Vagina (tissue), 2 donors: Measurements from ENCODE around the gene SOX18. TPM values are rescaled to one million over a fixed set of nuclear protein-coding genes. Genes with fewer than 3 reads are reported as not detected.

Experiments used
- DNase-seq, 2 donors: peaks; one replicate each; pipeline ENCODE4 v3.0.0-alpha.2; 2017; ENCODE audit errors: extremely low spot score in 2 of 2
- H3K27ac ChIP-seq: fragments of 200-600 bp; sonication (generic); one replicate; pipeline ENCODE4 v1.5.1; 2019
- H3K27me3 ChIP-seq: fragments of 200-600 bp; sonication (generic); one replicate; pipeline ENCODE4 v1.5.1; 2019
- H3K36me3 ChIP-seq, 2 donors: fragments of 200-600 bp; sonication (generic); one replicate each; pipeline ENCODE4 v1.5.1; 2017 to 2019
- H3K4me1 ChIP-seq: fragments of 200-600 bp; sonication (generic); one replicate; pipeline ENCODE4 v1.5.1; 2019
- H3K4me3 ChIP-seq, 2 donors: fragments of 200-600 bp; sonication (generic); 1 replicate in 1 of 2; 2 replicates in 1 of 2; pipeline ENCODE4 v1.5.1; 2016 to 2019
- H3K9me3 ChIP-seq: fragments of 200-600 bp; sonication (generic); one replicate; pipeline ENCODE4 v1.5.1; 2019
- POLR2A ChIP-seq, 2 donors: fragments of 450-650 bp; IDR thresholded peaks; one replicate each; pipeline ENCODE4 v1.6.1; 2017; ENCODE audit warnings: antibody characterized with exemption in 2 of 2, mild to moderate bottlenecking in 2 of 2, moderate library complexity in 2 of 2
- POLR2AphosphoS5 ChIP-seq, 2 donors: sonication (generic); formaldehyde crosslinking; IDR thresholded peaks; one replicate each; pipeline ENCODE4 v1.9.0; 2017; ENCODE audit warnings: antibody characterized with exemption in 2 of 2, mild to moderate bottlenecking in 2 of 2, low read depth in 1 of 2; ENCODE audit not compliant: insufficient read depth in 1 of 2
- intact Hi-C: fragments of 100-400 bp; cut with DNase I; formaldehyde crosslinking; loops from one replicate; pipeline ENCODE4 v1.15.1; 2023
- total RNA-seq: library from RNA; depleted of rRNA; stranded (reverse); fragments of >200 nt; gene quantifications from one replicate; pipeline ENCODE4 v1.2.3, GENCODE V29; 2016
- TF ChIP-seq, protein P1 (sequence below), 3 experiments: fragments of 450-650 bp in 2 of 3; fragments of 200-600 bp in 1 of 3; sonication (generic) in 1 of 3; IDR thresholded peaks; one replicate each; pipeline ENCODE4 v1.5.1; 2017 to 2019; ENCODE audit warnings: antibody characterized with exemption in 3 of 3, mild to moderate bottlenecking in 2 of 3, moderate library complexity in 2 of 3

The SOX18 gene
- total RNA-seq, 1 donor from 2014 or later: 57.2 TPM

DNA sequence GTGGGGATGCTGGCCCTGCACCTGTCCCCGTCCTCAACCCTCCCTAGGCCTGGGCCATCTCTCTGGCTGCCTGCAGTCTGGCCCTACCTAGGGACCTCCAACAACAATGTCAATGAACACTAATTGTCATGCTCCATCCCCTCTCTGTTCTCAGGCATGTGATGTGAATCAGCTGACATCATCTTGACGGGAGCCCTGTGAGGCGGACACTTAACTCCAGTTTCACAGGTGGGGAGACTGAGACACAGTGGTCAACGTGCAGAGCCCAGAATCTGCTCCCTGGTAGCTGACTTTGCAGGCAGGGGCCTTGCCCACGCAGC lies 12.8 kb upstream of the SOX18 start:
- Histone ChIP-seq H3K36me3 (no peaks in the 10 kb centered on the region), H3K27ac (peak overlapping the region; percentile 82), H3K4me3 (peak overlapping the region; percentile 82), H3K27me3 (no peaks in the 10 kb centered on the region), H3K9me3 (no peaks in the 10 kb centered on the region), H3K4me1 (peaks cover 33% of the 10 kb centered on the region)
- no peak for DNase-seq
- TF ChIP-seq, protein P1, sequence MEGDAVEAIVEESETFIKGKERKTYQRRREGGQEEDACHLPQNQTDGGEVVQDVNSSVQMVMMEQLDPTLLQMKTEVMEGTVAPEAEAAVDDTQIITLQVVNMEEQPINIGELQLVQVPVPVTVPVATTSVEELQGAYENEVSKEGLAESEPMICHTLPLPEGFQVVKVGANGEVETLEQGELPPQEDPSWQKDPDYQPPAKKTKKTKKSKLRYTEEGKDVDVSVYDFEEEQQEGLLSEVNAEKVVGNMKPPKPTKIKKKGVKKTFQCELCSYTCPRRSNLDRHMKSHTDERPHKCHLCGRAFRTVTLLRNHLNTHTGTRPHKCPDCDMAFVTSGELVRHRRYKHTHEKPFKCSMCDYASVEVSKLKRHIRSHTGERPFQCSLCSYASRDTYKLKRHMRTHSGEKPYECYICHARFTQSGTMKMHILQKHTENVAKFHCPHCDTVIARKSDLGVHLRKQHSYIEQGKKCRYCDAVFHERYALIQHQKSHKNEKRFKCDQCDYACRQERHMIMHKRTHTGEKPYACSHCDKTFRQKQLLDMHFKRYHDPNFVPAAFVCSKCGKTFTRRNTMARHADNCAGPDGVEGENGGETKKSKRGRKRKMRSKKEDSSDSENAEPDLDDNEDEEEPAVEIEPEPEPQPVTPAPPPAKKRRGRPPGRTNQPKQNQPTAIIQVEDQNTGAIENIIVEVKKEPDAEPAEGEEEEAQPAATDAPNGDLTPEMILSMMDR (IDR thresholded peaks at IDR 0.05): no peak
- TF ChIP-seq POLR2AphosphoS5 (IDR thresholded peaks at IDR 0.05; ENCODE audit: insufficient read depth in 1 of 2, low read depth in 1 of 2): no peak
- no peak for TF ChIP-seq POLR2A (IDR thresholded peaks at IDR 0.05)
- intact Hi-C loops: no loop called here

DNA sequence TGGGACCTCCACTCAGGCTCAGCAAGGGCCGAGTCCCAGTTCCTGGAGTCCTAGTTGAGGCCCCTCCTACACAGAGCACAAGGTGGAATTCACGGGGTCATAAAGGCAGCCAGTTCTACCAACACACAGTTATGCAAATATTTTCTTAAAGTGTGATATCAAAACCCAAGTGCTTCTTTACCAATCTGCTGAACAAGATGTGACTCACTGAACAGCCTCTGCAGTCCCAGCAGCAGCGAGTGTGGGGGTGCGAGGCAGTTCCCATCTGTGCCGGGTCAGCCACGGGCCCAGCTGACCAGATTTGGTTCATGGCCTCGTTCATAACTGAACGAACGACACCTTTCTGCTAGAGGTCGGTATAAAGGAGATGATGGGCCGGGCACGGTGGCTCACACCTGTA lies 9.1 kb upstream of the SOX18 start:
- TF ChIP-seq POLR2AphosphoS5 (IDR thresholded peaks at IDR 0.05; ENCODE audit: insufficient read depth in 1 of 2, low read depth in 1 of 2) (no peak), POLR2A (IDR thresholded peaks at IDR 0.05) (no peak)
- TF ChIP-seq, protein P1 (IDR thresholded peaks at IDR 0.05): no peak
- H3K27me3 ChIP-seq: no peaks in the 10 kb centered on the region
- H3K4me1 ChIP-seq: peaks cover 28% of the 10 kb centered on the region
- no peaks in the 10 kb centered on the region for H3K36me3 ChIP-seq
- DNase-seq: no peak
- H3K9me3 ChIP-seq: no peaks in the 10 kb centered on the region
- H3K4me3 ChIP-seq: no peak overlapping the region
- H3K27ac ChIP-seq: no peak overlapping the region
- intact Hi-C loops: no loop called here

DNA sequence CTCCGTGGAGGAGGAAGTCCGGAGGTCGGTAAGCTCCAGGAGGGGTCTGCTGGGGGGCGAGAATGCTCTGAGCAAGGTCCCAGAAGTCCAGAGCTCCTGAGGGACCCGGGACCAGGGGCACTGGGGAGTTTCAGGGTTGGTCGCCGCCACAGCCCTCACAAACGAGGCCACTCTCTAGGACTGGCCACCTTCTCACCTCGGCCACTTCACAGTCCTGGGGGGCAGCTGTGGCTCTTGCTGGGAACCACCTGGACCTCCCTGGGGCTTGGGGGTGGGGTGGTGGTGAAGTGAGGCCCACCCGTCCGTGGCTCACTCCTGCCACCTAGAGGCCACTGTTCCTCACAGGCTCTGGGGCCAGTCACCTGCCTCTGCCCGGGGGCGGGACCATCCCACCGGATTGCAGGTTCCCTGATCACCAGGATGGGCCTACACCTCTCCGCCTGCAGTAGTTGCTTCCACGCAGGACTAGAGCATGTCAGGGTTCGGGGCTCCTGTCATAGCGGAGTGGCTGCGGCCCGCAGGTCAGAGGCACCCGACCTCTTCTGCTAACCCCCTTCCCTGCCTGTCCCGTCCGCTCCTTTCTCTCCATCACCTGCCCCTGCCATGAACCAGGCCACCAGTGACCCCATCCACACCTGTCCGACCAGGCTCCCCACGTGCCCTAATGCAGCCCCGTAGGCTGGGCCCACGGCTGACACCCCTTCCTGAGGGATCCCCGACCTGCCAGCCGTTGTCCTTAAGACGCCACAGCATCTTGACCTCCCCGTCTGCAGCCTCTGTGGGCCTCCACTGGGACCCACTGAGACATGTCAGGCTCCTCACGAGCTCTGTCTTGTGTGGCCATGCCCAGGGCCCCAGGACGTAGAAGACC lies 8.4 kb upstream of the SOX18 start:
- Histone ChIP-seq H3K27me3 (no peaks in the 10 kb centered on the region), H3K4me3 (peak overlapping the region in 1 of 2 donors; percentile 3), H3K4me1 (peaks cover 33% of the 10 kb centered on the region), H3K27ac (no peak overlapping the region), H3K36me3 (no peaks in the 10 kb centered on the region), H3K9me3 (no peaks in the 10 kb centered on the region)
- no peak for DNase-seq
- intact Hi-C loops: no loop called here
- TF ChIP-seq, protein P1 (IDR thresholded peaks at IDR 0.05): peak; percentile 39 to 64 (median 58)
- no peak for TF ChIP-seq POLR2A (IDR thresholded peaks at IDR 0.05)

DNA sequence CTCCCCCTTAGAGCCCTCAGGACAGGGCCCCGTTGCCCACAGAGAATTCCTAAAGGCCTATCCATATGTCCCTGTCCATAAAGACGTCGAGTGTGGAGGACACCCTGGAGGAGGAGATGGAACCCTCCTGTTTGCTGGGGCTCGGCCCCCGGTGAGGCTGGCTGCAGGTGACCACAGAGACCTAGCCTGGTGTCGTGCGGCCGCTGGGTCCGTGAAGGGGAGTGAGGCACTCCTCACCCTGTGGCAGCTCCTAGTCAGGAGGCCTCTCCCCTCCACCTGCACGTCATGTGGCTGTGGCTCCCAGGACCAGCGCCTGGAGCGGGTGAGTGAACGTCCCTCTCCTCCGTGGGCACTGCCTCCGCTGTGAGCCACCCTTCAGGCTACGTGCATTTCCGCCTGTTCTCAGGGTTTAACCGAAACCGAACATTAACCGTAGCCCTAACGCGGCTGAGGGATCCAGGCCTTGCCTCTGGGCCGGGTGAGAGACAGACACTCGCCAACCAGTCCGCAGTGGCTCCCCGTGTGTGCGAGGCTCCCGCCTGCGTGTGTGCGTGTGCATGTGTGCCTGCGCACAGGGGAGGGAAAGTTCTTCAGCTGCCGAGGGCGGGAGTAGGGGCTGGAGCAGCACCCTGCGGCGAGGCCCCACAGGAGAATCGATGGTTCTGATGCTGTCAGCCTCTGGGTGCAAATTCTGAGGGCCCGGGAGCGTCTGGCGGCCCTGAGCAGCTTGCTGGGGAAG lies 7.6 kb upstream of the SOX18 start:
- Histone ChIP-seq H3K36me3 (no peaks in the 10 kb centered on the region), H3K27me3 (no peaks in the 10 kb centered on the region), H3K4me3 (peak overlapping the region in 1 of 2 donors; percentile 3), H3K9me3 (no peaks in the 10 kb centered on the region), H3K4me1 (peaks cover 28% of the 10 kb centered on the region), H3K27ac (no peak overlapping the region)
- DNase-seq: no peak
- intact Hi-C loops: no loop called here
- no peak for TF ChIP-seq POLR2A (IDR thresholded peaks at IDR 0.05)
- TF ChIP-seq, protein P1 (IDR thresholded peaks at IDR 0.05): no peak
- TF ChIP-seq POLR2AphosphoS5 (IDR thresholded peaks at IDR 0.05; ENCODE audit: insufficient read depth in 1 of 2, low read depth in 1 of 2): no peak

DNA sequence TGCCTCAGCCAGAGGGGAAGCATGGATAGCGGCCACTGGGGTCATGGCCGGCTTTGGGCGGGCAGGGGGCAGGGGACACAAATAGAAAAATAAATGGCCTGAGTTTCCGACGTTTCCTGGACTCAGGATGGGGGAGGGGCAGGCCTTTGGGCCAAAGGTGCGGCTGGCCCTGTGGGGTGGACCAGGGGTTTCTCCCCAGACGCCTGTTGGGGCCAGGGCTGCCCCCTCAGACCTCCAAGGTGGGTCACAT lies 7.1 kb upstream of the SOX18 start:
- intact Hi-C loops: no loop called here
- TF ChIP-seq POLR2A (IDR thresholded peaks at IDR 0.05) (no peak), POLR2AphosphoS5 (IDR thresholded peaks at IDR 0.05; ENCODE audit: insufficient read depth in 1 of 2, low read depth in 1 of 2) (no peak)
- TF ChIP-seq, protein P1 (IDR thresholded peaks at IDR 0.05): no peak
- DNase-seq: no peak
- H3K9me3 ChIP-seq: no peaks in the 10 kb centered on the region
- H3K36me3 ChIP-seq: no peaks in the 10 kb centered on the region
- H3K4me3 ChIP-seq: no peak overlapping the region
- no peak overlapping the region for H3K27ac ChIP-seq
- H3K27me3 ChIP-seq: peaks cover 1% of the 10 kb centered on the region
- peaks cover 28% of the 10 kb centered on the region for H3K4me1 ChIP-seq
